A549 (cell line): ENCODE data around the gene GLA.

ENCODE experiments used
- BHLHE40 ChIP-seq: IDR thresholded peaks from 2 replicates; pipeline ENCODE4 v1.6.1; 2012; ENCODE audit warnings: low read depth, low read length, inconsistent platforms
- FOSL2 ChIP-seq, 2 experiments: fragments of 450-650 bp in 1 of 2; fragments of >200 bp in 1 of 2; sonication (Bioruptor Twin) in 1 of 2; formaldehyde crosslinking; IDR thresholded peaks; 2 replicates each; pipeline versions ENCODE4 v1.5.0 to v1.6.1; 2016 to 2020; ENCODE audit warnings: mild to moderate bottlenecking in 1 of 2, moderate library complexity in 1 of 2
- POLR2A ChIP-seq: IDR thresholded peaks from 2 replicates; pipeline ENCODE4 v1.6.1; 2012; ENCODE audit warnings: mild to moderate bottlenecking, low read length
- SMC3 ChIP-seq: fragments of >200 bp; sonication (Bioruptor Twin); formaldehyde crosslinking; IDR thresholded peaks from 3 replicates; pipeline ENCODE4 v1.6.1; 2018; ENCODE audit warnings: inconsistent platforms
- ZFP36 ChIP-seq: fragments of 450-650 bp; IDR thresholded peaks from 2 replicates; pipeline ENCODE4 v1.6.1; 2014; ENCODE audit warnings: borderline replicate concordance; ENCODE audit not compliant: partially characterized antibody
- TF ChIP-seq, protein P1 (sequence below): fragments of >200 bp; sonication (Bioruptor Twin); formaldehyde crosslinking; IDR thresholded peaks from 3 replicates; pipeline ENCODE4 v1.5.1; 2016

- TF ChIP-seq ZFP36 = no peak
- TF ChIP-seq, protein P1, sequence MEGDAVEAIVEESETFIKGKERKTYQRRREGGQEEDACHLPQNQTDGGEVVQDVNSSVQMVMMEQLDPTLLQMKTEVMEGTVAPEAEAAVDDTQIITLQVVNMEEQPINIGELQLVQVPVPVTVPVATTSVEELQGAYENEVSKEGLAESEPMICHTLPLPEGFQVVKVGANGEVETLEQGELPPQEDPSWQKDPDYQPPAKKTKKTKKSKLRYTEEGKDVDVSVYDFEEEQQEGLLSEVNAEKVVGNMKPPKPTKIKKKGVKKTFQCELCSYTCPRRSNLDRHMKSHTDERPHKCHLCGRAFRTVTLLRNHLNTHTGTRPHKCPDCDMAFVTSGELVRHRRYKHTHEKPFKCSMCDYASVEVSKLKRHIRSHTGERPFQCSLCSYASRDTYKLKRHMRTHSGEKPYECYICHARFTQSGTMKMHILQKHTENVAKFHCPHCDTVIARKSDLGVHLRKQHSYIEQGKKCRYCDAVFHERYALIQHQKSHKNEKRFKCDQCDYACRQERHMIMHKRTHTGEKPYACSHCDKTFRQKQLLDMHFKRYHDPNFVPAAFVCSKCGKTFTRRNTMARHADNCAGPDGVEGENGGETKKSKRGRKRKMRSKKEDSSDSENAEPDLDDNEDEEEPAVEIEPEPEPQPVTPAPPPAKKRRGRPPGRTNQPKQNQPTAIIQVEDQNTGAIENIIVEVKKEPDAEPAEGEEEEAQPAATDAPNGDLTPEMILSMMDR = no peak
- no peak for TF ChIP-seq SMC3
- TF ChIP-seq BHLHE40 = no peak
- TF ChIP-seq FOSL2 (IDR thresholded peaks at IDR 0.05) = no peak
- TF ChIP-seq FOSL2 (CRISPR knock-in tag; IDR thresholded peaks at IDR 0.05) = no peak
- no peak for TF ChIP-seq POLR2A
Observed at GRCh38 chrX:101388604-101389003, 19.1 kb downstream of the GLA start.
